ENCODE measurements around the gene NR1H2. TPM values are rescaled to one million over a fixed set of nuclear protein-coding genes. Genes with fewer than 3 reads are reported as not detected.

Gene NR1H2
- total and polyA plus RNA-seq, 10 of the 15 experiments (the other 5 are each of a cell fraction or from before 2014, with no cell fraction given) = 0.05 to 54.2 (median 35.1) TPM

DNA sequence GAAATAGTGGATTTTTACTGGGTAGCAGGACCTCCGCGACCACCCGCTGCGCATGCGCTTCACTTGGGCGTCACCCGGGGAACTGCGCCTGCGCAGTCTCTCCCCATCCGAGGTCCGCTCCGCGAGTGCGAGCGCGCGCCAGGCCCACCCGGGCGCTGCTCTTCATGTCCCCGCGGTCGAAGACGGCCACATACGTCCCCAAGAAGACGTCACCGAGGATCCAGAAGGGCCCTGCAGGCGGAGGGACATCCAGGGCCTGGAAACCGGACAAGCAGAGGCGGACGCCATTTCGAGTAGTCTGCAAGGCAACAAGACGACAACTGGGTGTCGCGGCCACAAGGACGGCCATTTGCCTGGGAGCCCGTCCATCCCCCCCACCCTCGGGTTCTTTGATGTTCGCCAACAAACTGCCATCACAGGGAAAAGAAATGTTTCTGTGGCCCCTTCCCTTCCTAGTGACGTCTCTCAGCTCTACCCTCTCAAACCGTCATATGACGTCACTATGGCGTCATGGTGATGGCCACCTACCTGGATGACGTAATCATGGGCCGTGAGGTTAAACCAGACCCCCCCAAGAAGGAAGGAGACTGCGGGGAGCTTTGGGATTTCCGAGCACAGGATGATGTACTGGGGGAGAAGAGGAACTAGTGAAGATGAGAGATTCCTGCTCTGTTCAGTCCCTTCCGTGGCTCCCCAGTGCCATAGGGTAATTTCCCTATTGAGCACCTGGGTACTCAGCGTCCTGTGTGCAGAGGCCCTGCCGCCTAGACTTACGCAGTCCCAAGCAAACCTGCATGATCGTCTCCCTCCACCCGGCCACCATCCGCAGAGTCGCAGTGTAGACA lies 17.6 kb upstream of the NR1H2 start:
- CTCF ChIA-PET = interaction anchor here (0.6 to 6.2 kb wide), 9 partner anchors 9 to 103 kb away, joined by 3 to 120 read pairs (median 15); partner anchors contain the start of genes NAPSA, NR1H2 and SPIB
- Histone ChIP-seq H3K27me3 (replicated peaks in 1 of 2; ENCODE audit: control insufficient read depth in 2 of 2, insufficient read depth in 2 of 2, low read length in 1 of 2) (no peaks in the 10 kb centered on the region), H3K27ac (ENCODE audit: control insufficient read depth, insufficient read depth) (peak overlapping the region; percentile 95), H3K9me3 (replicated peaks; ENCODE audit: control insufficient read depth, insufficient read depth, low read length) (peaks cover 2% of the 10 kb centered on the region; the same call in 2 of the 3 replicates), H3K4me3 (peak overlapping the region; percentile 45; the same call in 1 of the 2 replicates), H3K36me3 (ENCODE audit: control insufficient read depth in 2 of 2, insufficient read depth in 2 of 2, low read length in 1 of 2) (no peaks in the 10 kb centered on the region), H3K4me2 (ENCODE audit: control insufficient read depth, insufficient read depth) (peak overlapping the region; percentile 100), H3K4me1 (ENCODE audit: control insufficient read depth, insufficient read depth, low read length) (peaks cover 51% of the 10 kb centered on the region), H3K79me2 (ENCODE audit: control insufficient read depth, insufficient read depth, low read length) (no peaks in the 10 kb centered on the region), H4K20me1 (ENCODE audit: control insufficient read depth, insufficient read depth) (no peaks in the 10 kb centered on the region), H2AFZ (ENCODE audit: control insufficient read depth, low read depth, low read length) (peak overlapping the region; percentile 81), H3K9ac (ENCODE audit: control insufficient read depth, insufficient read depth, low read length) (peak overlapping the region; percentile 23; the same call in 1 of the 2 replicates)
- intact Hi-C loops (cut with micrococcal nuclease; ENCODE audit: unreplicated experiment) = loop anchor here (5.0 to 10.0 kb wide), 3 partner anchors 176 to 536 kb away; no protein-coding TSS in a partner anchor
- peak; percentile 57 for ATAC-seq
- WGBS (ENCODE audit: insufficient coverage, insufficient replicate concordance, low lambda C conversion rate, missing lambda C conversion rate) = 12% methylated on average over 51 of the region's 54 CpGs
- POLR2A ChIA-PET = interaction anchor here (0.5 to 3.0 kb wide), 9 partner anchors 8 to 460 kb away, joined by 3 to 18 read pairs (median 7); partner anchors contain the start of genes NAPSA and SPIB
- peak; percentile 48 for DNase-seq (ENCODE audit: low read depth, low spot score)
- in situ Hi-C loops (cut with MboI) = loop anchor here (5.0 to 10.0 kb wide), 2 partner anchors 429 to 536 kb away; no protein-coding TSS in a partner anchor
- TSS peak; percentile 87 for BruUV-seq (replicated peaks)
- RAD21 ChIA-PET (ENCODE audit: unreplicated experiment) = interaction anchor here (1.2 to 3.7 kb wide), 7 partner anchors 8 to 103 kb away, joined by 4 to 72 read pairs (median 18); partner anchors contain the start of genes NAPSA and NR1H2
- SMC1A ChIA-PET (ENCODE audit: uncharacterized antibody, unreplicated experiment) = interaction anchor here (1.6 to 3.8 kb wide), 7 partner anchors 9 to 103 kb away, joined by 6 to 68 read pairs (median 16); partner anchors contain the start of genes KCNC3 and NAPSA
- no peak for FAIRE-seq
- peak; percentile 31 for TF ChIP-seq IKZF1 (conservative IDR thresholded peaks at IDR 0.05)
- peak; percentile 69 for TF ChIP-seq EED (IDR thresholded peaks at IDR 0.05; ENCODE audit: low read depth)
- peak; percentile 28; the same call in 1 of the 2 replicates for TF ChIP-seq PKNOX1 (IDR thresholded peaks at IDR 0.05)
- TF ChIP-seq WRNIP1 (IDR thresholded peaks at IDR 0.05; ENCODE audit: borderline replicate concordance, low read depth, low read length) = 0 out of 2 replicates have a peak, but pooled peaks have one; percentile 42
- TF ChIP-seq JUNB (IDR thresholded peaks at IDR 0.05) = peak; percentile 43; the same call in 1 of the 2 replicates
- TF ChIP-seq BMI1 (IDR thresholded peaks at IDR 0.05; ENCODE audit: borderline replicate concordance) = no peak
- TF ChIP-seq MTA3 (IDR thresholded peaks at IDR 0.05; ENCODE audit: borderline replicate concordance, low read length) = no peak
- TF ChIP-seq FOXK2 (IDR thresholded peaks at IDR 0.05) = no peak
- TF ChIP-seq NFXL1 (IDR thresholded peaks at IDR 0.05; ENCODE audit: borderline replicate concordance) = no peak
- TF ChIP-seq JUND (IDR thresholded peaks at IDR 0.05; ENCODE audit: low read depth, low read length) = peak; percentile 89
- TF ChIP-seq ATF2 (IDR thresholded peaks at IDR 0.05; ENCODE audit: low read length) = peak; percentile 94
- TF ChIP-seq POLR2AphosphoS2 (IDR thresholded peaks at IDR 0.05; ENCODE audit: low read depth, low read length) = 0 out of 2 replicates have a peak, but pooled peaks have one; percentile 11
- TF ChIP-seq SRF (IDR thresholded peaks at IDR 0.05; ENCODE audit: low read depth in 2 of 2, low read length in 2 of 2) = no peak
- TF ChIP-seq BHLHE40 (IDR thresholded peaks at IDR 0.05; ENCODE audit: borderline replicate concordance in 1 of 2, low read depth in 2 of 2, low read length in 1 of 2) = 0 out of 4 replicates have a peak, but pooled peaks have one; percentile 11 to 16
- peak; percentile 77 for TF ChIP-seq POLR2A (IDR thresholded peaks at IDR 0.05; ENCODE audit: low read depth, low read length)
- 0 out of 2 replicates have a peak, but pooled peaks have one; percentile 11 for TF ChIP-seq RFX5 (IDR thresholded peaks at IDR 0.05; ENCODE audit: low read depth, low read length)
- peak; percentile 99 for TF ChIP-seq CREM (IDR thresholded peaks at IDR 0.05; ENCODE audit: low read depth)
- TF ChIP-seq, protein P1, sequence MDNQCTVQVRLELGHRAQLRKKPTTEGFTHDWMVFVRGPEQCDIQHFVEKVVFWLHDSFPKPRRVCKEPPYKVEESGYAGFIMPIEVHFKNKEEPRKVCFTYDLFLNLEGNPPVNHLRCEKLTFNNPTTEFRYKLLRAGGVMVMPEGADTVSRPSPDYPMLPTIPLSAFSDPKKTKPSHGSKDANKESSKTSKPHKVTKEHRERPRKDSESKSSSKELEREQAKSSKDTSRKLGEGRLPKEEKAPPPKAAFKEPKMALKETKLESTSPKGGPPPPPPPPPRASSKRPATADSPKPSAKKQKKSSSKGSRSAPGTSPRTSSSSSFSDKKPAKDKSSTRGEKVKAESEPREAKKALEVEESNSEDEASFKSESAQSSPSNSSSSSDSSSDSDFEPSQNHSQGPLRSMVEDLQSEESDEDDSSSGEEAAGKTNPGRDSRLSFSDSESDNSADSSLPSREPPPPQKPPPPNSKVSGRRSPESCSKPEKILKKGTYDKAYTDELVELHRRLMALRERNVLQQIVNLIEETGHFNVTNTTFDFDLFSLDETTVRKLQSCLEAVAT (IDR thresholded peaks at IDR 0.05) = peak; percentile 68; the same call in 1 of the 2 replicates
- peak; percentile 64 for TF ChIP-seq POLR2AphosphoS5 (IDR thresholded peaks at IDR 0.05; ENCODE audit: low read length)

Measured in GM12878 (cell line).